OCI-LY7 (cell line): ENCODE results near the gene CD58.

Experiments used
- EZH2phosphoT487 ChIP-seq: fragments of 200-600 bp; sonication (generic); IDR thresholded peaks from 2 replicates; pipeline ENCODE4 v1.6.1; 2018; ENCODE audit warnings: low read depth, borderline replicate concordance, mild to moderate bottlenecking, mixed run types, antibody characterized with exemption, low read length, moderate library complexity, mixed read lengths
- TF ChIP-seq, protein P1 (sequence below): fragments of 200-600 bp; sonication (generic); conservative IDR thresholded peaks from 2 replicates; pipeline ENCODE4 v1.5.1; 2014; ENCODE audit warnings: mild to moderate bottlenecking, antibody characterized with exemption, low read length, moderate library complexity, mixed read lengths

DNA sequence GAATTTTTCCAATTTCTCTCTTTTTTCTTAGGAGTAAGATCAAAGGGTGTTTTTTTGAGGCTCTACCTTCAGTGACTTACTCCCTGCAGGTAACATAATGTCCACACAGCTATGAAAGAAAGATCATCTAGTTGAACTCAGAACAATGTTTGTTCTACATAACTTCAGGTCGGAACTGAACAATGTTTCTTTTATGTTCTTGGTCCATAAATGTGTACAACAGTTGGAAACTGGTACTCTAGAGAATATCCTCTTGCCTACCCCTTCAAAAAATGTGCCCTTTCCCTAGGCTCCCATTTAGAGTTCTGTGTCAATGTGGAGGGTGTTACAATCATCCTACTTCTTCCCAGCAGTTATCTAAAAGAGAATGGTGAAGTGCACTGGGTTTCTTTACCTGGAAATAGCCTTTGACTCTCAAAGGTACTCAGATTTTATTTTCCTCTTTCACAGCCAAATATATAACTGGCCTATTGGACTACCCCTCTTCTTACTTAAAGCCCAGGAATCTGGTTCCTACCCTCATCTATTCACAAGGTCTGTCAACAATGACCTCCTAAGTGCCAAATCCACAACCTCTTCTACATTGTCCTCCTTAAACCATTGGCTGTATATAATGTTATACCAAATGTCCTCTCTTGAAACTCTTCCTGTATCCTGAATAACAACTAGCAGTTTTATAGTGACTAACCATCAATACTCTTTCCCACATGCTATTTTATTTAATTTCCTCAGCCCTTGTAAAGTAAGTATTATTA lies 42.3 kb downstream of the CD58 start:
- TF ChIP-seq EZH2phosphoT487: no peak
- TF ChIP-seq, protein P1, sequence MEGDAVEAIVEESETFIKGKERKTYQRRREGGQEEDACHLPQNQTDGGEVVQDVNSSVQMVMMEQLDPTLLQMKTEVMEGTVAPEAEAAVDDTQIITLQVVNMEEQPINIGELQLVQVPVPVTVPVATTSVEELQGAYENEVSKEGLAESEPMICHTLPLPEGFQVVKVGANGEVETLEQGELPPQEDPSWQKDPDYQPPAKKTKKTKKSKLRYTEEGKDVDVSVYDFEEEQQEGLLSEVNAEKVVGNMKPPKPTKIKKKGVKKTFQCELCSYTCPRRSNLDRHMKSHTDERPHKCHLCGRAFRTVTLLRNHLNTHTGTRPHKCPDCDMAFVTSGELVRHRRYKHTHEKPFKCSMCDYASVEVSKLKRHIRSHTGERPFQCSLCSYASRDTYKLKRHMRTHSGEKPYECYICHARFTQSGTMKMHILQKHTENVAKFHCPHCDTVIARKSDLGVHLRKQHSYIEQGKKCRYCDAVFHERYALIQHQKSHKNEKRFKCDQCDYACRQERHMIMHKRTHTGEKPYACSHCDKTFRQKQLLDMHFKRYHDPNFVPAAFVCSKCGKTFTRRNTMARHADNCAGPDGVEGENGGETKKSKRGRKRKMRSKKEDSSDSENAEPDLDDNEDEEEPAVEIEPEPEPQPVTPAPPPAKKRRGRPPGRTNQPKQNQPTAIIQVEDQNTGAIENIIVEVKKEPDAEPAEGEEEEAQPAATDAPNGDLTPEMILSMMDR: no peak
